GM12874 (cell line): Measurements from ENCODE around the gene SCGB2B2.

Experiments used
- CTCF ChIP-seq: IDR thresholded peaks from 2 replicates; pipeline ENCODE4 v1.5.1; 2011; ENCODE audit warnings: low read depth, mild to moderate bottlenecking, control low read depth, low read length, moderate library complexity; ENCODE audit not compliant: insufficient read depth

Gene SCGB2B2

GRCh38 chr19:34707661-34708060 lies 30.7 kb upstream of the SCGB2B2 start:
- TF ChIP-seq CTCF, result no peak

- TF ChIP-seq CTCF, result no peak
Observed at GRCh38 chr19:34692549-34692948, 15.6 kb upstream of the SCGB2B2 start.

GRCh38 chr19:34690372-34690771 lies 13.4 kb upstream of the SCGB2B2 start:
- no peak for TF ChIP-seq CTCF

GRCh38 chr19:34688592-34688991 lies 11.6 kb upstream of the SCGB2B2 start:
- no peak for TF ChIP-seq CTCF

- TF ChIP-seq CTCF, result no peak
Observed at GRCh38 chr19:34687348-34687747, 10.4 kb upstream of the SCGB2B2 start.

- TF ChIP-seq CTCF, result no peak
Observed at GRCh38 chr19:34686455-34686854, 9.5 kb upstream of the SCGB2B2 start.

GRCh38 chr19:34681478-34681877 lies 4.5 kb upstream of the SCGB2B2 start:
- TF ChIP-seq CTCF, result no peak

GRCh38 chr19:34678421-34678820 lies 1.5 kb upstream of the SCGB2B2 start:
- no peak for TF ChIP-seq CTCF
